Effector memory CD8-positive, alpha-beta T cell (primary cell): ENCODE results near the gene ZBED3.
A peak's percentile ranks its signal among the peaks of the same experiment; 100 is the strongest.

Experiments used
- ATAC-seq: fragments of 150-1000 bp; cut with Tn5 transposase; replicated peaks from 2 replicates; pipeline ENCODE4 v1.10.0; 2021; ENCODE audit warnings: mild to moderate bottlenecking, moderate library complexity
- DNase-seq, 3 experiments: peaks; one replicate each; pipeline ENCODE4 v3.0.0; 2021
- H3K27ac Mint-ChIP-seq, 2 donors: one replicate each; pipeline ENCODE4 v1.8.0; 2022; ENCODE audit warnings: mild to moderate bottlenecking in 2 of 2, mixed read lengths in 2 of 2, moderate library complexity in 2 of 2
- H3K27me3 Mint-ChIP-seq, 2 donors: one replicate each; pipeline ENCODE4 v1.8.0; 2022; ENCODE audit warnings: mixed read lengths in 2 of 2
- H3K36me3 Mint-ChIP-seq: one replicate; pipeline ENCODE4 v1.8.0; 2022; ENCODE audit warnings: mild to moderate bottlenecking, moderate library complexity, mixed read lengths; ENCODE audit not compliant: insufficient read depth
- H3K4me1 Mint-ChIP-seq, 2 donors: one replicate each; pipeline ENCODE4 v1.8.0; 2022; ENCODE audit warnings: low read depth in 2 of 2, mixed read lengths in 2 of 2
- H3K4me3 Mint-ChIP-seq, 2 donors: one replicate each; pipeline ENCODE4 v1.8.0; 2022; ENCODE audit warnings: mild to moderate bottlenecking in 2 of 2, mixed read lengths in 2 of 2, moderate library complexity in 2 of 2
- H3K9me3 Mint-ChIP-seq, 2 donors: one replicate each; pipeline ENCODE4 v1.8.0; 2022; ENCODE audit warnings: mixed read lengths in 2 of 2

ZBED3 gene

DNA sequence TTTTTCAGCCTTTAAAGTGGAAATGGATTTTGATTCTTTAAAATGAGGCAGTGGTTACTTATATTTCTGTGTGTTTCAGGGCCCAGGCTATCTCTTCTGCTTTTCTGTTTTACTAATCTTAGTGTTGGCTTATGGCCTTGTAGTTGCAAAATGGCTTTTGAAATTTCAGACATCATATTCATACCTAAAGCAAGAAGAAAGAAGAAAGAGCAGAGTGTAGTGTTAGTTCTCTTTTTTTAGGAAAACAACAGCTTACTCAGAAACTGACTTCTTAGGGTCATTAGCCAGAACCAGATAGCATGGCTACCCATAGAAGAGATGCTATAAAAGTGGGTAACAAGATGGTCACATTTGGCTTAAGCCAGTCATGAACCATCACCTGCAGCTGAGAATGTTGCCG lies 20.9 kb downstream of the ZBED3 start:
- Mint-ChIP-seq H3K27ac (peak overlapping the region in 1 of 2 donors; percentile 14), H3K4me1 (peaks cover 8 to 18% of the 10 kb centered on the region in 2 donors), H3K36me3 (peaks cover 40% of the 10 kb centered on the region), H3K9me3 (no peaks in the 10 kb centered on the region), H3K4me3 (no peak overlapping the region), H3K27me3 (no peaks in the 10 kb centered on the region)
- no peak for ATAC-seq
- DNase-seq: no peak

DNA sequence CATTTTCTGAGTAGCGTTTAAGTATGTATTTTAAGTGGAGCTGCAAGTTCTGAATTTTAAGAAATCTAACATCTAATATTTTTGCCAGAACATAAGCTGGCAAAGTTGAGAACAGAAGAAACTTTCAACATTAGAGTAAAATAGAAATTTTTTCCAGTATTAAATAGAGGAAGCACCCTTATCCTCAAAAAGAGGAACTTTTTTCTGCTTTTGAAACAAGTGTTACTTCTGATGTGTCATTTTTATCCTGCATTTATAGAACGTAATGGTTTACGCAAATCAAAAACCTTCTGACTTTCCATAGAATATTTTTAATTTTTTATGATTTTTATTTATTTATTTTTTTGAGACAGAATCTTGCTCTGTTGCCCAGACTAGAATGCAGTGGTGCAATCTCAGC lies 21.8 kb downstream of the ZBED3 start:
- H3K27ac Mint-ChIP-seq: no peak overlapping the region
- ATAC-seq (no peak), DNase-seq (no peak)
- H3K9me3 Mint-ChIP-seq: no peaks in the 10 kb centered on the region
- H3K4me3 Mint-ChIP-seq: no peak overlapping the region
- H3K36me3 Mint-ChIP-seq: peaks cover 49% of the 10 kb centered on the region
- no peaks in the 10 kb centered on the region for H3K27me3 Mint-ChIP-seq
- peaks cover 8 to 18% of the 10 kb centered on the region in 2 donors for H3K4me1 Mint-ChIP-seq

DNA sequence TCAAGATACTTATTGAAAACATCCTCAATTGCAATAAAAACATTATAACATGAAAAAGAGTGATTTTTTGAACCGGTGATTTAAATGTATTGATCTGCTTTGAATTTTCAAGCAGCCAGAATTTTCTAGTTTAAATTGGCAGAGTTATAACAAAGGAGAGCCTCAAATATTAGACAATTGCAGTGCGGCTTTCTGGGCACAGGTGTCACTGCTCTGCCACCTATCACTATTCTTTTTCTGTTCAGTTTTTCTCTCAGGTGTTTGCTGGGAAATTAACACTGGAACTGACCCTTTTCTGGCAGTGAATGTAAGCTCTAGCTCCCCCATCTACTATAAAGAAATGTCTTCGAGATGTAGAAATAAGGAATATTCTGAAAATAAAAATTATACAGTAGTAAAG lies 23.0 kb downstream of the ZBED3 start:
- peaks cover 57% of the 10 kb centered on the region for H3K36me3 Mint-ChIP-seq
- no peak overlapping the region for H3K27ac Mint-ChIP-seq
- H3K27me3 Mint-ChIP-seq: no peaks in the 10 kb centered on the region
- peaks cover 8 to 14% of the 10 kb centered on the region in 2 donors for H3K4me1 Mint-ChIP-seq
- no peaks in the 10 kb centered on the region for H3K9me3 Mint-ChIP-seq
- DNase-seq (no peak), ATAC-seq (no peak)
- H3K4me3 Mint-ChIP-seq: no peak overlapping the region

DNA sequence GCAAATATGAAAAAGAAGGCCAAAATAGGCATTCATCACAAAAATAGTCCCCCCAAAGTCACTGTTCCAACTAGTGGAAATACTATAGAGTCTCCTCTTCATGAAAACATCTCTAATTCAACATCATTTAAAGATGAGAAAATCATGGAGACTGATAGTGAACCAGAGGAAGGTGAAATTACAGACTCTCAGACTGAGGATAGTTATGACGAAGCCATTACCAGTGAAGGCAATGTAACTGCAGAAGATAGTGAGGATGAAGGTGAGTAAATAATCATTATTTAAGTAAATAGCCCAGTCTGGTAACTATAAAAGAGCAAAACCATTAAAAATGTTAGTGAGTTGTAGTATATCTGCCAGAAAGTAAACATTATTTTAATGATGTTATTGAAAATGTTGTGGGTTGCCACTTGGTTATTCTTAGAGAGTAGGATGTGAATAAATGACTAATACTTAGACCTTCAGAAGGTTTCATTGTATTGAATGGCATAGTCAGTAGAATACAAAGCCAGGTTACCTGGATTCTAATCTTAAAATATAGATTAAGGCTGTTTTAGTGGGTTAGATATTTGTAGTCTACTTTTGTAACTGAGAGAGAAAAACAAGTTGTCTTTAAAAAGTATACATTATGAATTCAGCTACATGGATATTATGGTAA lies 40.5 kb downstream of the ZBED3 start:
- Mint-ChIP-seq H3K36me3 (peaks cover 46% of the 10 kb centered on the region), H3K27me3 (no peaks in the 10 kb centered on the region), H3K27ac (peak overlapping the region in 1 of 2 donors; percentile 20), H3K9me3 (no peaks in the 10 kb centered on the region), H3K4me3 (no peak overlapping the region), H3K4me1 (no peaks in the 10 kb centered on the region)
- ATAC-seq (no peak), DNase-seq (no peak)

DNA sequence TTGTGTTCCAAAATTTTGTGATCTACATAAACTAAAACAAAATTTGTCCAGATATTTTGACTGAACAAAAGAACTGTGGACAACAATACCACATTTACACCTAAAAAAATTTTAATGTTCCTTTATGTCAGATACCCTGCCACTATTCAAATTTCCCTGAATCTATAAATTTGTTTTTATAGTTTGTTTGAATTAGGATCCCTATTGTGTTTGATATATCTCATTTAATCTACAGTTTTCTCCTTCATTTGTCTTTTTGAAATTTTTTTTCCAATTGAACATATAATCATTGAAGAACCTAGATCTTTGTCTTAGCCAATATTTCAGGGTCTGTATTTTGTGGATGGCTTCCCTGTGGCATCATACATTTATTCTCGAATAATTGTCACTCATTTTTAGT lies 51.1 kb downstream of the ZBED3 start:
- ATAC-seq (no peak), DNase-seq (no peak)
- H3K4me3 Mint-ChIP-seq: no peak overlapping the region
- peaks cover 62% of the 10 kb centered on the region for H3K36me3 Mint-ChIP-seq
- H3K27me3 Mint-ChIP-seq: no peaks in the 10 kb centered on the region
- H3K9me3 Mint-ChIP-seq: no peaks in the 10 kb centered on the region
- H3K27ac Mint-ChIP-seq: no peak overlapping the region
- H3K4me1 Mint-ChIP-seq: peaks cover 15 to 36% of the 10 kb centered on the region in 2 donors

DNA sequence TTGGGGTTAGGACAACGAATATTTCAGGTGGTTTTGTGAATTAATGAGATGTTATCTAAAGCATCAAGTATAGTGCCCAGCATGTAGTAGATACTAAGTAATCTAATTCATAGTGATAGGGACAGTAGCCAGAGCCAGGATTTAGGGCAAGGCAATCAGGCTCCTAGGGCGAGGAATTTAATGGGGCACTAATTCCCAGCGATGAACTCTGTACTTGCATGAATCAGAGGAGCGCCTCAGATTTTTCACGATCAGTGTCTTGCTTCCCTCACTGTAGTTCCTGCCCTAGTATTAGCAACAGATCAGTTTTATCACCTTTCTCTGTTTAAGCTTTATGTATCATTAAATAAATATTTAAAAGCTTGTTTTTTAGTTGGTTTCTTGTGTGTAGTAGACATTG lies 53.7 kb downstream of the ZBED3 start:
- peaks cover 46% of the 10 kb centered on the region for H3K36me3 Mint-ChIP-seq
- H3K4me1 Mint-ChIP-seq: peaks cover 24 to 45% of the 10 kb centered on the region in 2 donors
- peaks cover 0 to 9% of the 10 kb centered on the region in 2 donors for H3K9me3 Mint-ChIP-seq
- ATAC-seq: no peak
- H3K4me3 Mint-ChIP-seq: peak overlapping the region in 1 of 2 donors; percentile 15
- H3K27ac Mint-ChIP-seq: no peak overlapping the region
- H3K27me3 Mint-ChIP-seq: no peaks in the 10 kb centered on the region
- no peak for DNase-seq

DNA sequence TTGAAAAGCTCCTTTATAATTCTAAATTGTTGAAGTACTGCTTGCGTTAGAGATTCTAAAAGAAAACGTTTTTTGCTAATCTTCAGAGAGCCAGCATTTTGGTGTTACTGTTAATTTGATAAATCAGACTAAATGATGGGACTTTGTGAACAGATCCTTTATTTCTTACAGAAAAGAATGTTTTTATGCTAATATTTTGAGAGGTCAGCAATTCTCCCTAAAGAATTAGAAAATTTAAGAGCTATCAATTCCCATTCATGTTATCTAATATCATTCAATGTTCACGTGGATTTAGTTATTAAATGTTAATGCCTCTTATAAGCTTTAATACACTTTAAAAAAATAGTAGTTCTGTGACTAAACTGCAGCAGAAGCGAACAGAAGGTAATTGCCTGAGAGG lies 54.5 kb downstream of the ZBED3 start:
- Mint-ChIP-seq H3K9me3 (peaks cover 0 to 10% of the 10 kb centered on the region in 2 donors), H3K4me3 (peak overlapping the region in 1 of 2 donors; percentile 15), H3K36me3 (peaks cover 41% of the 10 kb centered on the region), H3K27me3 (no peaks in the 10 kb centered on the region), H3K4me1 (peaks cover 24 to 42% of the 10 kb centered on the region in 2 donors), H3K27ac (no peak overlapping the region)
- no peak for ATAC-seq
- DNase-seq: no peak

DNA sequence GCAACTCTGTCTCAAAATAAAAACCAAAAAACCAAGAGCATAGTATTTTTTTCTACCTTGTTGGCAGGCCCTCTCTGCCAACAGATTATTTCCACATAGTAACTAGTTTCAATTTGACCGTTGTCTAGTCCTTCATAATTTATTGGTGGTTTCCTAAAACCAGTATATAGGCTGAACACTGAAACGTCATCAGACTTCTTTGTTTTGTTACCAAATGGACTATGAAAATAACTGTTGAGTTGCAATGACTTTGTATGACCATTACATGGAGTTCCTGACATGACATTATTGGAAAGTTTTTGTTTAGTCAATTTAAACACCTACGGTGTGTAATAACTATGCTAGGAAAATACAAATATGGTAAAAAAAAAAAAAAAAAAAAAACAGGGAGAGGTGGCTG lies 55.2 kb downstream of the ZBED3 start:
- ATAC-seq (no peak), DNase-seq (no peak)
- H3K27me3 Mint-ChIP-seq: no peaks in the 10 kb centered on the region
- H3K27ac Mint-ChIP-seq: peak overlapping the region; percentile 68 to 94
- H3K4me1 Mint-ChIP-seq: peaks cover 20 to 42% of the 10 kb centered on the region in 2 donors
- H3K9me3 Mint-ChIP-seq: peaks cover 0 to 10% of the 10 kb centered on the region in 2 donors
- H3K36me3 Mint-ChIP-seq: peaks cover 34% of the 10 kb centered on the region
- H3K4me3 Mint-ChIP-seq: peak overlapping the region; percentile 85 to 86

DNA sequence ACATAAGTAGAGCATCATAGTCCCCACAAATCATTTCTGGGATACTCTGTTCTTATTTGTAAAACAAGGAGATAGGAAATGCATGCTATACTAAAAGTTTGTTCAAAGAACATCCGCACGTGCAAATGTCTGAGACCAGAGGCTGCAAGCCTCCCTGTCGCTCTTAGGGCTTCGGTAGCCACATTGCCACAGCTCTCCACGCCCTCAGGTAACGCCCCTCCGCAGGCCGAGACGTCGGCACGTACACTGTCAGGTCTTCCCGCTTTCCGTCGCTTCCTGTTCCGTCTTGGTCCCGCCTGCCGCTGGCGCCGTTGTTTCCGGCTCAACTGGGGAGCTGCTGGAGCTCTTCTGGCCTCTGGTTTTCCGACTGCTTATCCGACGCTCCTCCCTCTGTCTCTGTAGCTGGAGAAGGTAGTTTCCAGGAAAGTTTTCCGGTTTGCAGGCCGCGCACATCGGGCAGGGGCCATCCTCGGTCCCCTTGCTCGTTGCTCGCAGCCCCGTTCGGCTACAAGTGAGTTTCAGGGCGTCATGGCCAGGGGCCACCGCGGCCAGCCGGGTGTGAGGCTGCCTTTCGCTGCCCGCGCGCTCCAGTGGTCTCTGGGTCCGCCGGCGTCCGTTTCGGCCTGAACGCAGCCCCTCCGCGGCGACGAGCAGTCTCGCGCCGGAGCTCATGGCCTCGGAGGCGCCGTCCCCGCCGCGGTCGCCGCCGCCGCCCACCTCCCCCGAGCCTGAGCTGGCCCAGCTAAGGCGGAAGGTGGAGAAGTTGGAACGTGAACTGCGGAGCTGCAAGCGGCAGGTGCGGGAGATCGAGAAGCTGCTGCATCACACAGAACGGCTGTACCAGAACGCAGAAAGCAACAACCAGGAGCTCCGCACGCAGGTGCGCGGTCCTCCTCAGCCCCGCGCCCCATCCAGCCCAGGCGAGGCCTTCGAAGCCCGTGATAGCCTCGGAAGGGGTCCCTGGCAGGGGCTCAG lies 56.7 kb downstream of the ZBED3 start, which contains the start of gene AGGF1:
Gene AGGF1 (plus strand): TSS at position 308 of the 975 bp plus-strand sequence. CDS start 363 bp downstream, at position 671.
- DNase-seq: peak; percentile 83 to 86 (median 85)
- Mint-ChIP-seq H3K4me3 (peak within 1 kb of the TSS; percentile 85 to 86), H3K36me3 (peaks cover 20% of the 10 kb centered on the region), H3K27me3 (no peaks in the 10 kb centered on the region), H3K4me1 (peaks cover 20 to 42% of the 10 kb centered on the region in 2 donors), H3K9me3 (peaks cover 0 to 10% of the 10 kb centered on the region in 2 donors), H3K27ac (peak within 1 kb of the TSS; percentile 86 to 94)
- peak; percentile 97 for ATAC-seq

DNA sequence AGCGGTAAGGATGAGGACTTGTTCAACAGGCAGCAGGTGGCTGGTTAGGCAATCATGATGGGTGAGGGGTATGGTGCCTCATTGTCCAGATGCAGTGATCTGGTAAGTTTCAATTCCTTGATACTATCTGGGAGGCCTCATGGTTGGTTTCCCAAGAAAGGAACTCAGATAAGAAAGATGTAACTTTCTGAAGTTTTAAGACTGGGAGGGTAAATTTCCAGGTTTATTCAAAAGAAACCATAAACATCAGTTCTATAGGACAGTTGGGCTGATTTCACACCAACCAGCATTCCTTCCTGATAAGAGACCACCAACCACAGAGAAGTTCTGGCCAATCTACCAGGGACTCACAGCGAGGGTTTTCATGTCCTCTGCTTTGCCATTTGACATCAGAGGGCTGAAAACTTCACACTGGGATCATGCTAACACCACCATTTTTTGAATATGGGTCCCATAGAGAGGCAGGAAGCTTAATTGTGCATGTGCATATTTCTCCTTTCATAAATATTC lies 57.7 kb downstream of the ZBED3 start:
- Mint-ChIP-seq H3K36me3 (peaks cover 20% of the 10 kb centered on the region), H3K27me3 (no peaks in the 10 kb centered on the region), H3K4me1 (peaks cover 20 to 36% of the 10 kb centered on the region in 2 donors), H3K9me3 (peaks cover 0 to 10% of the 10 kb centered on the region in 2 donors), H3K4me3 (peak overlapping the region; percentile 85 to 86), H3K27ac (peak overlapping the region; percentile 86 to 94)
- no peak for DNase-seq
- no peak for ATAC-seq

DNA sequence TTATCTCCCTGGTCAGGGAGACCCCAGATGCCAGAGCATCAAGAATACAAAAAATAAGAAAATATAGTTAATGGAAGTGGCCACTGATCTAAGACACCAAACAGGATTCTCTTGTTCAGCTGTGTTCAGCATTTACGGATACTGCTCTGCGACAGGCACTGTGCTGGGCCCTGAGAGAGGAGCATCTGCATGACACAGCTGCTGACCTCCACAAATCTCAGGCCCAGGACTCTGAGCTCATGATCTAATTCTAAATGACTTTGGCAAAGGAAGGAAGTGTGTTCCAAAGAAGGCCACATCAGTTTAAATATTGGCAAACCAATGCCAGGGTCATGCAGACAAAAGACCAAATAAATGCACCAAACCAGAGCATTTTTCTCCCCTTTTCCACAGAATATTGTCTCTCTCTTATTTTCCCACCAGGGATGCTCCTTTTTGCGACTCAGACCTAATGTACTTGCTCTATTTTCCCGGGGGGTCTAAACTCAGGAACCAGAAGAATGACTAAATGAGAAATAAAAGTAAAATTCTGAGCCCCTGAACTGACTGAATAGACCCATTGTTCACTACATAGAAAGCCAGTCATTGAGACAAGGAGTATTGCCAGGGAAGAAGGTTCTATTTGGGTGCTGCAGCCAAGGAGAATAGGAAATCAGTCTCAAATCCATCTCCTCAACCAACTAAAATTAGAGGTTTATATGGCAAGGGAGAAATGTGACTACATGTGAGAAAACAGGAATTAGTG lies 58.3 kb downstream of the ZBED3 start:
- Mint-ChIP-seq H3K27ac (peak overlapping the region in 1 of 2 donors; percentile 94), H3K4me3 (peak overlapping the region; percentile 15 to 86)

DNA sequence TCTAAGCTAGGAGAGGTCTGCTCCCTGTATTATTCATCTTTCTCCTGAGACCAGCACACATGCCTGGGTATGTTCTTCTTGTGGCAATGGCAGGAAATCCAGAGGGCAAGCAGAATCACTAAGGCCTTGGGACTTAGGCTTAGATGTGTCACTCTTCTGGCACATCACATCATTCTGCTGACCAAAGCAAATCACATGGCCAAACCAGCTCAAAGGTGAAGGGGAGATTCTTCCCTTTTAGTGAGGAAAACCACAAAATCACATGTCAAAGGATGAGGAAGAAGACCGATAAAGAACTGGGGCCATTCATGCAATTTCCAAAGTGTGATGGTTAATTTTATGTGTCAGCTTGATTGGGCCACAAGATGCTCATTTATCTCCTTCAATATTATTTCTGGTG lies 62.6 kb downstream of the ZBED3 start:
- DNase-seq: no peak
- Mint-ChIP-seq H3K27ac (no peak overlapping the region), H3K9me3 (peaks cover 0 to 10% of the 10 kb centered on the region in 2 donors), H3K27me3 (peaks cover 26 to 32% of the 10 kb centered on the region in 2 donors), H3K4me3 (no peak overlapping the region), H3K4me1 (peaks cover 0 to 3% of the 10 kb centered on the region in 2 donors), H3K36me3 (no peaks in the 10 kb centered on the region)
- ATAC-seq: no peak

More for the DNA sequence above, 58.3 kb downstream of the ZBED3 start:
- DNase-seq (no peak), ATAC-seq (no peak)
- H3K27me3 Mint-ChIP-seq: no peaks in the 10 kb centered on the region
- H3K9me3 Mint-ChIP-seq: peaks cover 0 to 10% of the 10 kb centered on the region in 2 donors
- H3K36me3 Mint-ChIP-seq: peaks cover 20% of the 10 kb centered on the region
- H3K4me1 Mint-ChIP-seq: peaks cover 18 to 33% of the 10 kb centered on the region in 2 donors
